HEK293T (cell line): ENCODE measurements around the gene INAFM1.

Source experiments
- ARNT ChIP-seq: fragments of 450-650 bp; IDR thresholded peaks from 2 replicates; pipeline ENCODE4 v1.6.1; 2017; ENCODE audit warnings: mild to moderate bottlenecking
- FOXA1 ChIP-seq: fragments of 450-650 bp; IDR thresholded peaks from 2 replicates; pipeline ENCODE4 v1.6.1; 2016; ENCODE audit warnings: mild to moderate bottlenecking
- FOXK2 ChIP-seq: fragments of 450-650 bp; IDR thresholded peaks from 2 replicates; pipeline ENCODE4 v1.6.1; 2016; ENCODE audit warnings: mild to moderate bottlenecking
- FOXM1 ChIP-seq: fragments of 450-650 bp; IDR thresholded peaks from 2 replicates; pipeline ENCODE4 v1.6.1; 2017; ENCODE audit warnings: mild to moderate bottlenecking, borderline replicate concordance
- HDGF ChIP-seq: fragments of 450-650 bp; IDR thresholded peaks from 2 replicates; pipeline ENCODE4 v1.6.1; 2017; ENCODE audit warnings: antibody characterized with exemption, borderline replicate concordance
- L3MBTL2 ChIP-seq: fragments of 450-650 bp; conservative IDR thresholded peaks from 2 replicates; pipeline ENCODE4 v1.6.1; 2016; ENCODE audit warnings: mild to moderate bottlenecking
- LEF1 ChIP-seq: fragments of 450-650 bp; IDR thresholded peaks from 2 replicates; pipeline ENCODE4 v1.6.1; 2017; ENCODE audit warnings: mild to moderate bottlenecking, borderline replicate concordance
- NFRKB ChIP-seq: fragments of 450-650 bp; IDR thresholded peaks from 2 replicates; pipeline ENCODE4 v1.6.1; 2016; ENCODE audit warnings: mild to moderate bottlenecking, moderate library complexity
- SP1 ChIP-seq: fragments of 450-650 bp; IDR thresholded peaks from 2 replicates; pipeline ENCODE4 v1.6.1; 2017
- SUZ12 ChIP-seq: fragments of 450-650 bp; IDR thresholded peaks from 2 replicates; pipeline ENCODE4 v1.6.1; 2016; ENCODE audit warnings: mild to moderate bottlenecking
- TARDBP ChIP-seq: fragments of 450-650 bp; IDR thresholded peaks from 2 replicates; pipeline ENCODE4 v1.6.1; 2016
- ZNF384 ChIP-seq: fragments of 450-650 bp; IDR thresholded peaks from 2 replicates; pipeline ENCODE4 v1.6.1; 2016

GRCh38 chr19:47253467-47253881, 21.2 kb upstream of the INAFM1 start:
- TF ChIP-seq ZNF384 = no peak
- no peak for TF ChIP-seq TARDBP
- no peak for TF ChIP-seq FOXM1
- TF ChIP-seq SP1 = no peak
- TF ChIP-seq ARNT = no peak
- TF ChIP-seq HDGF = no peak
- TF ChIP-seq L3MBTL2 = no peak
- TF ChIP-seq FOXA1 = no peak
- no peak for TF ChIP-seq LEF1
- no peak for TF ChIP-seq NFRKB
- no peak for TF ChIP-seq SUZ12
- no peak for TF ChIP-seq FOXK2
